COLO668 (cell line): ENCODE data around the gene KCNK17.

Source experiments
- DNase-seq: peaks from one replicate; lab custom pipeline; 2025; ENCODE audit not compliant: unreplicated experiment; lab: John Stamatoyannopoulos, UW

KCNK17 gene

GRCh38 chr6:39269961-39270360, 44.3 kb downstream of the KCNK17 start:
- no peak for DNase-seq

GRCh38 chr6:39268721-39269120, 45.5 kb downstream of the KCNK17 start:
- DNase-seq: no peak

GRCh38 chr6:39268171-39268570, 46.0 kb downstream of the KCNK17 start:
- DNase-seq: no peak

- no peak for DNase-seq
These were observed 47.4 kb downstream of the KCNK17 start for GRCh38 chr6:39266782-39267355.

GRCh38 chr6:39266375-39266774, 47.8 kb downstream of the KCNK17 start:
- DNase-seq: no peak

GRCh38 chr6:39263303-39264037, 50.7 kb downstream of the KCNK17 start:
- no peak for DNase-seq

- no peak for DNase-seq
These were observed 52.5 kb downstream of the KCNK17 start for GRCh38 chr6:39261751-39262150.

GRCh38 chr6:39260953-39261352, 53.3 kb downstream of the KCNK17 start:
- DNase-seq: no peak

- DNase-seq: no peak
These were observed 53.8 kb downstream of the KCNK17 start for GRCh38 chr6:39260456-39260855.

GRCh38 chr6:39256294-39256940, 57.8 kb downstream of the KCNK17 start:
- DNase-seq: no peak

- DNase-seq: no peak
These were observed 59.2 kb downstream of the KCNK17 start for GRCh38 chr6:39254999-39255535.

- peak; percentile 60 for DNase-seq
These were observed 62.8 kb downstream of the KCNK17 start for GRCh38 chr6:39251406-39251805.

- no peak for DNase-seq
These were observed 63.7 kb downstream of the KCNK17 start for GRCh38 chr6:39250507-39250906.

- DNase-seq: no peak
These were observed 64.9 kb downstream of the KCNK17 start for GRCh38 chr6:39249278-39249677.
